OCI-LY1 (cell line): ENCODE results near the gene CACNA1C.

Source experiments
- EZH2 ChIP-seq: fragments of 200-600 bp; sonication (generic), shearing (Covaris generic); IDR thresholded peaks from 2 replicates; pipeline ENCODE4 v1.8.0; 2017; ENCODE audit warnings: borderline replicate concordance, mixed run types, mild to moderate bottlenecking, antibody characterized with exemption, low read length, moderate library complexity, mixed read lengths
- TF ChIP-seq, protein P1 (sequence below): fragments of 200-600 bp; sonication (generic), shearing (Covaris generic); IDR thresholded peaks from 2 replicates; pipeline ENCODE4 v1.5.1; 2017; ENCODE audit warnings: mild to moderate bottlenecking, antibody characterized with exemption, low read length, moderate library complexity, mixed read lengths

GRCh38 chr12:2395354-2395977 lies 342.7 kb downstream of the CACNA1C start:
- TF ChIP-seq, protein P1, sequence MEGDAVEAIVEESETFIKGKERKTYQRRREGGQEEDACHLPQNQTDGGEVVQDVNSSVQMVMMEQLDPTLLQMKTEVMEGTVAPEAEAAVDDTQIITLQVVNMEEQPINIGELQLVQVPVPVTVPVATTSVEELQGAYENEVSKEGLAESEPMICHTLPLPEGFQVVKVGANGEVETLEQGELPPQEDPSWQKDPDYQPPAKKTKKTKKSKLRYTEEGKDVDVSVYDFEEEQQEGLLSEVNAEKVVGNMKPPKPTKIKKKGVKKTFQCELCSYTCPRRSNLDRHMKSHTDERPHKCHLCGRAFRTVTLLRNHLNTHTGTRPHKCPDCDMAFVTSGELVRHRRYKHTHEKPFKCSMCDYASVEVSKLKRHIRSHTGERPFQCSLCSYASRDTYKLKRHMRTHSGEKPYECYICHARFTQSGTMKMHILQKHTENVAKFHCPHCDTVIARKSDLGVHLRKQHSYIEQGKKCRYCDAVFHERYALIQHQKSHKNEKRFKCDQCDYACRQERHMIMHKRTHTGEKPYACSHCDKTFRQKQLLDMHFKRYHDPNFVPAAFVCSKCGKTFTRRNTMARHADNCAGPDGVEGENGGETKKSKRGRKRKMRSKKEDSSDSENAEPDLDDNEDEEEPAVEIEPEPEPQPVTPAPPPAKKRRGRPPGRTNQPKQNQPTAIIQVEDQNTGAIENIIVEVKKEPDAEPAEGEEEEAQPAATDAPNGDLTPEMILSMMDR: peak; percentile 75
- no peak for TF ChIP-seq EZH2
